ENCODE results near the gene MSLN. TPM values are rescaled to one million over a fixed set of nuclear protein-coding genes. Genes with fewer than 3 reads are reported as not detected.

MSLN gene
- total and polyA plus RNA-seq, 2 of the 13 experiments (the other 11 are each of a cell fraction or from before 2014, with no cell fraction given): 2.0 to 2.3 TPM

DNA sequence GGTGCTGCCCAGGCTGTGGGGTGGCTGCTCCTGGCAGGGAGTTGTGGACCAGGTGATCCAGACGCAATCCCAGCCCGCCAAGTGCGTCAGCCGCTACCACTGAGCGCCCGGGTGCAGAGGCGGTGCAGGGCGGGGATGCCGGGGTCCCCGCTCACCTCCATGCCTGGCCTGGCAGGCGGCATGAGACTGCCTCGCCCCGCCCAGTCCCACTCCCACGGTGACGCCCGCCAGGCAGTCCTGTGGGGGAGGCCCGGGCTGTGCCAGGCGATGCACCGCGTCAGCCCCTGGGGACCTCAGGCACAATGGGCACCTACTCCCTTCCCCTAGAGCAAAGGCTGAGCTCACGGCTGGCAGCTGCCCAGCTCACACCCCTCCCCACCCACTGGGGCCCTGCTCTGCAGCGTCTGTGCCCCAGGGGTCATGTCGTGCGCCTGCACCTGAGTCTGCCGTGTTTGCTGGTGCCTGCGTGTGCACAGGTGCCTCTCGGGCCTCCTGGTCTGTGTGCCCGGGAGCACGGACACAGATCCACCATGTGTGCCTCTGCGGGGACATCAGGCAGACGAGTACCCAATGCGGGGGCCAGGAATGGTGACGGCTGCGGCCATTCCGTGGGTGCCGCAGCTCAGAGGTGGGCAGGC lies 22.4 kb downstream of the MSLN start:
- ATAC-seq (no peak; the same call in 2 of the 3 replicates), FAIRE-seq (no peak), DNase-seq (ENCODE audit: low spot score) (no peak)
- intact Hi-C loops (cut with micrococcal nuclease; ENCODE audit: unreplicated experiment) (no loop called here), in situ Hi-C loops (cut with HindIII; ENCODE audit: extremely low pct_ligation_motif_present, low pct_unique_long_range_greater_than_20kb) (no loop called here)
- Histone ChIP-seq H2AFZ (ENCODE audit: low read length) (no peak overlapping the region), H3K9ac (ENCODE audit: insufficient read depth, low read depth, low read length) (no peak overlapping the region), H3K27ac (ENCODE audit: extremely low read length, insufficient read depth, low read length) (no peak overlapping the region), H3K27me3 (ENCODE audit: control insufficient read depth in 1 of 2, insufficient read depth in 2 of 2, low read length in 2 of 2) (peaks cover 13 to 51% of the 10 kb centered on the region in 2 experiments), H3K4me1 (ENCODE audit: insufficient read depth, low read length) (peaks cover 5% of the 10 kb centered on the region; the same call in 1 of the 2 replicates), H4K20me1 (ENCODE audit: insufficient read depth, low read length) (no peaks in the 10 kb centered on the region), H3K4me3 (replicated peaks in 1 of 3; ENCODE audit: insufficient read depth in 1 of 3, low read depth in 2 of 3, low read length in 3 of 3) (no peak overlapping the region), H3K9me3 (ENCODE audit: low read length) (no peaks in the 10 kb centered on the region), H3K4me2 (ENCODE audit: low read depth, low read length) (no peak overlapping the region), H3K79me2 (ENCODE audit: insufficient read depth, low read length) (no peaks in the 10 kb centered on the region), H3K36me3 (replicated peaks in 1 of 2; ENCODE audit: control insufficient read depth in 1 of 2, insufficient read depth in 2 of 2, low read length in 2 of 2) (0 out of 5 replicates have a peak, but pooled peaks cover 0 to 6% of the 10 kb centered on the region in 2 experiments)
- ChIA-PET CTCF (ENCODE audit: low intra/inter-chr PET ratio, low total read pairs) (no interaction called here), POLR2A (no interaction called here)
- no TSS peak for BruUV-seq (replicated peaks)
- TF ChIP-seq, protein P1, sequence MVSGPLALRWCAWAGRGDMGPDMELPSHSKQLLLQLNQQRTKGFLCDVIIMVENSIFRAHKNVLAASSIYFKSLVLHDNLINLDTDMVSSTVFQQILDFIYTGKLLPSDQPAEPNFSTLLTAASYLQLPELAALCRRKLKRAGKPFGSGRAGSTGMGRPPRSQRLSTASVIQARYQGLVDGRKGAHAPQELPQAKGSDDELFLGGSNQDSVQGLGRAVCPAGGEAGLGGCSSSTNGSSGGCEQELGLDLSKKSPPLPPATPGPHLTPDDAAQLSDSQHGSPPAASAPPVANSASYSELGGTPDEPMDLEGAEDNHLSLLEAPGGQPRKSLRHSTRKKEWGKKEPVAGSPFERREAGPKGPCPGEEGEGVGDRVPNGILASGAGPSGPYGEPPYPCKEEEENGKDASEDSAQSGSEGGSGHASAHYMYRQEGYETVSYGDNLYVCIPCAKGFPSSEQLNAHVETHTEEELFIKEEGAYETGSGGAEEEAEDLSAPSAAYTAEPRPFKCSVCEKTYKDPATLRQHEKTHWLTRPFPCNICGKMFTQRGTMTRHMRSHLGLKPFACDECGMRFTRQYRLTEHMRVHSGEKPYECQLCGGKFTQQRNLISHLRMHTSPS (CRISPR knock-in tag; IDR thresholded peaks at IDR 0.05; ENCODE audit: low read depth): no peak
- TF ChIP-seq PLRG1 (conservative IDR thresholded peaks at IDR 0.05) (no peak), ZNF446 (CRISPR knock-in tag; IDR thresholded peaks at IDR 0.05) (no peak), AGO1 (IDR thresholded peaks at IDR 0.05; ENCODE audit: low read depth, low read length, poor library complexity, severe bottlenecking) (peak; percentile 82), MYNN (CRISPR knock-in tag; IDR thresholded peaks at IDR 0.05; ENCODE audit: low read depth) (no peak)
- WGBS (ENCODE audit: low lambda C conversion rate): 53% methylated on average over 9 of the region's 36 CpGs

Measured in HepG2 (cell line).